Measurements from ENCODE around the gene KRT81. TPM values are rescaled to one million over a fixed set of nuclear protein-coding genes. Genes with fewer than 3 reads are reported as not detected.

The KRT81 gene
- total and polyA plus RNA-seq, 2 experiments from 2014 or later: not detected

GRCh38 chr12:52278575-52279421 lies 12.5 kb downstream of the KRT81 start:
- no peak overlapping the region for H3K27ac ChIP-seq
- H3K36me3 ChIP-seq: no peaks in the 10 kb centered on the region
- H3K4me1 ChIP-seq (ENCODE audit: low read depth): no peaks in the 10 kb centered on the region
- peak; percentile 75 to 86 for DNase-seq (ENCODE audit: low read depth in 1 of 2, low spot score in 1 of 2)
- peaks cover 65% of the 10 kb centered on the region for H3K27me3 ChIP-seq
- no peaks in the 10 kb centered on the region for H3K9me3 ChIP-seq (ENCODE audit: low read depth)
- H3K4me3 ChIP-seq: no peak overlapping the region
- TF ChIP-seq, protein P1, sequence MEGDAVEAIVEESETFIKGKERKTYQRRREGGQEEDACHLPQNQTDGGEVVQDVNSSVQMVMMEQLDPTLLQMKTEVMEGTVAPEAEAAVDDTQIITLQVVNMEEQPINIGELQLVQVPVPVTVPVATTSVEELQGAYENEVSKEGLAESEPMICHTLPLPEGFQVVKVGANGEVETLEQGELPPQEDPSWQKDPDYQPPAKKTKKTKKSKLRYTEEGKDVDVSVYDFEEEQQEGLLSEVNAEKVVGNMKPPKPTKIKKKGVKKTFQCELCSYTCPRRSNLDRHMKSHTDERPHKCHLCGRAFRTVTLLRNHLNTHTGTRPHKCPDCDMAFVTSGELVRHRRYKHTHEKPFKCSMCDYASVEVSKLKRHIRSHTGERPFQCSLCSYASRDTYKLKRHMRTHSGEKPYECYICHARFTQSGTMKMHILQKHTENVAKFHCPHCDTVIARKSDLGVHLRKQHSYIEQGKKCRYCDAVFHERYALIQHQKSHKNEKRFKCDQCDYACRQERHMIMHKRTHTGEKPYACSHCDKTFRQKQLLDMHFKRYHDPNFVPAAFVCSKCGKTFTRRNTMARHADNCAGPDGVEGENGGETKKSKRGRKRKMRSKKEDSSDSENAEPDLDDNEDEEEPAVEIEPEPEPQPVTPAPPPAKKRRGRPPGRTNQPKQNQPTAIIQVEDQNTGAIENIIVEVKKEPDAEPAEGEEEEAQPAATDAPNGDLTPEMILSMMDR (IDR thresholded peaks at IDR 0.05; ENCODE audit: low read depth, low read length): peak; percentile 100

GRCh38 chr12:52277486-52278245 lies 13.7 kb downstream of the KRT81 start:
- peak in 1 of 2 donors; percentile 8 for DNase-seq (ENCODE audit: low read depth in 1 of 2, low spot score in 1 of 2)
- H3K4me1 ChIP-seq (ENCODE audit: low read depth): no peaks in the 10 kb centered on the region
- no peak overlapping the region for H3K27ac ChIP-seq
- no peak overlapping the region for H3K4me3 ChIP-seq
- no peaks in the 10 kb centered on the region for H3K36me3 ChIP-seq
- no peaks in the 10 kb centered on the region for H3K9me3 ChIP-seq (ENCODE audit: low read depth)
- TF ChIP-seq, protein P1 (IDR thresholded peaks at IDR 0.05; ENCODE audit: low read depth, low read length): no peak
- peaks cover 75% of the 10 kb centered on the region for H3K27me3 ChIP-seq

- Histone ChIP-seq H3K4me3 (no peak overlapping the region), H3K27me3 (peaks cover 88% of the 10 kb centered on the region), H3K9me3 (ENCODE audit: low read depth) (no peaks in the 10 kb centered on the region), H3K4me1 (ENCODE audit: low read depth) (no peaks in the 10 kb centered on the region), H3K27ac (no peak overlapping the region), H3K36me3 (no peaks in the 10 kb centered on the region)
- TF ChIP-seq, protein P1 (IDR thresholded peaks at IDR 0.05; ENCODE audit: low read depth, low read length): no peak
- no peak for DNase-seq (ENCODE audit: low read depth in 1 of 2, low spot score in 1 of 2)
Measured at GRCh38 chr12:52275686-52276085, 15.6 kb downstream of the KRT81 start.

DNA sequence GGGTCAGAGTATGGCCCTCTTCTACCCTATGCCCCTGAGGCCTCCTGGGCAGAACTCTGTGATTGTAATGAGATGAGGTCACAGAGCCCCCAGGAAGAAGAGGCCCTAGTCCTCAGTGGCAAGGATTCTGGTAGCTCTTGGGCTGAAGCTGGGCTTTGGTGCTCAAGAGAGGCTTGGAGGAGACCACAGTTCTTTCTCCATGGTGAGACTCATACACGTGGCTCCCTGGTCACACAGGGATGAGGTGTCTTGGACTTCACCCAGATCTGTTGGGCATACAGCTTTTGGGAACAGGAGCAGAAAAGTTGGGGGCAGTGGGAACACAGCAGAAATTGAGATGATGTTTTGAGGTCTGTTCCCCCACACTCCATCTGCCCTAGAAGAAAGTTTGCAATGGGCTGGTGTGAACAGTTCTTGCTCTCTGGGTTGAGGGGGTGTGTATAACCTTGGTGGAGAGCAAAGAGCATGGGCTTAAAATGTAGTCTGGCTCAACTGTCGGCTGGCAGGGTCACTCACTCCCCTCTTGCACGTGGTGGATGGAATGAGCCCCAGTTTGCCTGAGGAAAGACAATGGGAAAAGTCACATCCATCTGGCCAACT lies 16.7 kb downstream of the KRT81 start, which contains the start of gene KRT86:
Gene KRT86 (plus strand): TSS at position 125 of the 600 bp plus-strand sequence. CDS start 27,272 bp downstream, outside the sequence.
- no peaks in the 10 kb centered on the region for H3K4me1 ChIP-seq (ENCODE audit: low read depth)

DNA sequence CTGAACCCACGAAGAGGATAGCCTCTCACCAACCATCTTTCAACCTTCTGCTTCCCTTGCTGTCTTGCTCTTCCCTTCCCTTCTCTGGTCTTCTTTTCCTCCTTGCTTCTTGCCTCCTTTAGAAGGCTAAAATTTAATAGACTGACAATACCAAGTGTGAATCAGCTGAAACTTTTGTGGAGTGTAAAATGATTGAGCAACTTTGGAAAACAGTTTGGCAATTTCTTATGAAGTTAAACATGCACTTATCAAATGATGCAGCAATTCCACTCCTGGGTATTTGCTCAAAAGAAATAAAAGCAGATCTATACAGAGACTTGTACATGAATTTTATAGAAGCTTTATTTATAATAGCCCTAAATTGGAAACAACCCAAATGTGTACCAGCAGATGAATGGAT lies 20.2 kb downstream of the KRT81 start:
- Histone ChIP-seq H3K4me1 (ENCODE audit: low read depth) (no peaks in the 10 kb centered on the region), H3K36me3 (no peaks in the 10 kb centered on the region), H3K27ac (no peak overlapping the region), H3K9me3 (ENCODE audit: low read depth) (no peaks in the 10 kb centered on the region), H3K4me3 (no peak overlapping the region), H3K27me3 (peaks cover 62% of the 10 kb centered on the region)
- DNase-seq (ENCODE audit: low read depth in 1 of 2, low spot score in 1 of 2): peak in 1 of 2 donors; percentile 40
- TF ChIP-seq, protein P1 (IDR thresholded peaks at IDR 0.05; ENCODE audit: low read depth, low read length): no peak

More for the DNA sequence above, 16.7 kb downstream of the KRT81 start, which contains the start of gene KRT86:
- H3K27me3 ChIP-seq: peaks cover 87% of the 10 kb centered on the region
- TF ChIP-seq, protein P1 (IDR thresholded peaks at IDR 0.05; ENCODE audit: low read depth, low read length): no peak
- no peaks in the 10 kb centered on the region for H3K36me3 ChIP-seq
- DNase-seq (ENCODE audit: low read depth in 1 of 2, low spot score in 1 of 2): no peak
- no peak within 1 kb of the TSS for H3K27ac ChIP-seq
- H3K9me3 ChIP-seq (ENCODE audit: low read depth): no peaks in the 10 kb centered on the region
- no peak within 1 kb of the TSS for H3K4me3 ChIP-seq

All from cardiac muscle cell (in vitro differentiated cells and primary cell).